Colonic mucosa (tissue), 4 donors: ENCODE data around the gene TOB2. TPM values are rescaled to one million over a fixed set of nuclear protein-coding genes. Genes with fewer than 3 reads are reported as not detected.
"Not testable (repeated sequence)": the region's sequence is repeated elsewhere in the genome, so short reads cannot be mapped to it uniquely, and the experiment has no call there.

Source experiments
- DNase-seq: peaks from one replicate; pipeline ENCODE4 v3.0.0-alpha.2; 2020
- H3K27ac ChIP-seq: fragments of 200-600 bp; one replicate; pipeline ENCODE4 v1.8.0; 2021
- H3K27me3 ChIP-seq: fragments of 200-600 bp; one replicate; pipeline ENCODE4 v1.8.0; 2021
- H3K36me3 ChIP-seq: fragments of 200-600 bp; one replicate; pipeline ENCODE4 v1.8.0; 2021
- H3K4me1 ChIP-seq: fragments of 200-600 bp; one replicate; pipeline ENCODE4 v1.8.0; 2021; ENCODE audit warnings: mild to moderate bottlenecking
- H3K4me3 ChIP-seq: fragments of 200-600 bp; one replicate; pipeline ENCODE4 v1.8.0; 2021
- H3K9ac ChIP-seq, 2 donors: one replicate each; pipeline ENCODE4 v1.7.0; 2013; ENCODE audit warnings: control low read depth in 2 of 2, low read depth in 2 of 2, low read length in 2 of 2
- H3K9me3 ChIP-seq: fragments of 200-600 bp; one replicate; pipeline ENCODE4 v1.8.0; 2021
- CTCF ChIP-seq: fragments of 200-600 bp; IDR thresholded peaks from one replicate; pipeline ENCODE4 v1.8.0; 2022; ENCODE audit warnings: antibody characterized with exemption, mild to moderate bottlenecking
- intact Hi-C: fragments of 100-400 bp; cut with DNase I; formaldehyde crosslinking; loops from one replicate; pipeline ENCODE4 v1.14.1; 2022
- total RNA-seq, 2 donors: library from RNA; stranded (reverse); fragmentation: NEBNext Ultra II Directional in 1 of 2; extraction: Animal tissue kit (Norgen Biotek cat#: 25700) in 1 of 2; gene quantifications; one replicate each; pipeline ENCODE4 v1.2.1, GENCODE V29; 2021
- donor health status: healthy.
- donor health status: DM: no; HTN: no; CAD: no.
- donor health status: DM: no; HTN: no; CAD: no.

Gene TOB2
- total RNA-seq, 2 donors from 2014 or later: 63.2 to 66.1 TPM

DNA sequence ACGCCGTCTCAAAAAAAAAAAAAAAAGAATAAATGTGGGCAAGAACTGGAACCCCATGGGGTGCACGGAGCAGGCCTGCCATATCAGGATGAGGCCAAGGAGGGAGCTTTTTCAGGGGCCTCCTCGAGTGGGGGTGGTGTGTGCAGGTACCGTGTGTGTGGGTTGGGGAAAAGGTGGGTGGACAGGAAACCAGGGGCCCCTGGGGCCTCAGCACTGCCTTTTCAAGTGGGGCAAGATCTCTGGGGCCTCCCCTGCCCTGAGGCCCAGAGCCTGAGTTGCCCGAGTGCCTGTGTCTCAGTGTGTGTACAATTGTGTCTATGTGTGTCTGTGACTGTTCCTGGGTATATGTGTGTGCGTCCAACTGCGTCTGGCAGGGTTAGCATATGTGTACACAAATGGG is 41.0 kb downstream of the TOB2 start:
- Histone ChIP-seq H3K4me1 (peaks cover 4% of the 10 kb centered on the region), H3K36me3 (no peaks in the 10 kb centered on the region), H3K27ac (no peak overlapping the region), H3K9me3 (no peaks in the 10 kb centered on the region), H3K4me3 (no peak overlapping the region), H3K27me3 (no peaks in the 10 kb centered on the region), H3K9ac (no peak overlapping the region)
- no peak for TF ChIP-seq CTCF
- intact Hi-C loops: loop anchor here (2.0 kb wide), 1 partner anchor 111 kb away; no protein-coding TSS in a partner anchor
- DNase-seq: no peak

DNA sequence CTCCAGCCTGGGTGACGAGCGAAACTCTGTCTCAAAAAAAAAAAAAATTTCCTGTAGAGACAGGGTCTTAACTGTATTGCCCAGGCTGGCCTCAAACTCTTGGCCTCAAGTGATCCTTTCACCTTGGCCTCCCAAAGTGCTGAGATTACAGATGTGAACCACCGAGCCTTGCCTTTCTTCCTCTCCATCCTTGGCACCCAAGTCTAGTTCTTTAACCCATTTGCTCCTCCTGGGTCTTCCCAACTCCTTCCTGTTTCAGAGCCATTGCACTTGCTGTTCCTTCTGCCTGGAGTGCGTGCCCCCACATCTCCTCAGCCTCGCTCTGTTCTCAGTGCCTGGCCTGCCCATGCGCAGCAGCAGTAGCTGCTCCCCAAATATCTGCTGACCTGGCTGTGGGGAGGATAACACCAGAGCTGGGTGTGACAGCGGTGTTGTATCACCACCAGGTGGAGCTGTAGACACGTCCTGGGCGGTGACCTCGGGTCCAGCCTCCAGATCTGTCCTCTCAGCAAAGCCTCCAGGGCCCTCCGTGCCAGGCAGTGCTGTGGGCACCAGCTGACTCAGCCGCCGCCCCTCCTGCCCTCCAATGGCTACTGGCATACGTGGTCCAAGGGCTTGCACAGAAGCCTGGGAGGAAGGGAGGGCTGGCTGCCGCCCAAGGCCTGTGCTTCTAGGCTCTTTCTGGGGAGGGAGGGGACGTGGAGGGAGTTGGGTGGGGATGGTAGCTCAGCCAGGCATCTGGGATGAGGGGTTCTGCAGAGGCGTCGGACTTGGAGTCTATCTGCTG is 42.9 kb downstream of the TOB2 start:
- H3K9ac ChIP-seq: no peak overlapping the region
- H3K4me1 ChIP-seq: peaks cover 4% of the 10 kb centered on the region
- no peaks in the 10 kb centered on the region for H3K27me3 ChIP-seq
- H3K27ac ChIP-seq: no peak overlapping the region
- no peak overlapping the region for H3K4me3 ChIP-seq
- intact Hi-C loops: loop anchor here (2.0 to 5.0 kb wide), 2 partner anchors 113 to 129 kb away; no protein-coding TSS in a partner anchor
- peak; percentile 87 for DNase-seq
- no peaks in the 10 kb centered on the region for H3K9me3 ChIP-seq
- H3K36me3 ChIP-seq: no peaks in the 10 kb centered on the region
- TF ChIP-seq CTCF: peak; percentile 92

DNA sequence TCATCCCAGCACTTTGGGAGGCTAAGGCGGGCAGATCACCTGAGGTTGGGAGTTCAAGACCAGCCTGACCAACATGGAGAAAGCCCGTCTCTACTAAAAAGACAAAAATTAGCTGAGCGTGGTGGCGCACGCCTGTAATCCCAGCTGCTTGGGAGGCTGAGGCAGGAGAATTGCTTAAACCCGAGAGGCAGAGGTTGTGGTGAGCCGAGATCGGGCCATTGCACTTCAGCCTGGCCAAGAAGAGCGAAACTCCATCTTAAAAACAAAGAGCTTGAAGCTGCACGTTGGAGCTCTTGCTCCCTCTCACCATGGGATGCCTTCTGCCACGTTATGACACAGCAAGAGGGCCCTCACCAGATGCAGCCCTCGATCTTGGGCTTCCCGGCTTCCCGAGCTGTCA is 43.8 kb downstream of the TOB2 start:
- not testable (repeated sequence) for H3K27me3 ChIP-seq, H3K4me1 ChIP-seq, H3K4me3 ChIP-seq, H3K27ac ChIP-seq, H3K9me3 ChIP-seq, H3K36me3 ChIP-seq, DNase-seq, H3K9ac ChIP-seq
- intact Hi-C loops: loop anchor here (5.0 kb wide), 1 partner anchor 129 kb away; no protein-coding TSS in a partner anchor

GRCh38 chr22:41401781-41402648 is 44.6 kb downstream of the TOB2 start:
- DNase-seq: peak; percentile 83
- Histone ChIP-seq H3K27me3 (no peaks in the 10 kb centered on the region), H3K27ac (peak overlapping the region; percentile 27), H3K4me3 (no peak overlapping the region), H3K36me3 (no peaks in the 10 kb centered on the region), H3K9ac (peak overlapping the region in 1 of 2 donors; percentile 74), H3K4me1 (peaks cover 12% of the 10 kb centered on the region), H3K9me3 (no peaks in the 10 kb centered on the region)
- no peak for TF ChIP-seq CTCF
- intact Hi-C loops: loop anchor here (5.0 kb wide), 1 partner anchor 130 kb away; no protein-coding TSS in a partner anchor

GRCh38 chr22:41398921-41399320 is 47.7 kb downstream of the TOB2 start:
- H3K9ac ChIP-seq: no peak overlapping the region
- intact Hi-C loops: no loop called here
- no peak for TF ChIP-seq CTCF

More at GRCh38 chr22:41398921-41399320, 47.7 kb downstream of the TOB2 start:
- H3K36me3 ChIP-seq: peaks cover 10% of the 10 kb centered on the region
- no peak for DNase-seq
- no peak overlapping the region for H3K4me3 ChIP-seq
- peaks cover 13% of the 10 kb centered on the region for H3K4me1 ChIP-seq
- H3K27ac ChIP-seq: no peak overlapping the region
- H3K27me3 ChIP-seq: no peaks in the 10 kb centered on the region
- H3K9me3 ChIP-seq: no peaks in the 10 kb centered on the region
